SK-N-SH (cell line): ENCODE data around the gene GALR3. TPM values are rescaled to one million over a fixed set of nuclear protein-coding genes. Genes with fewer than 3 reads are reported as not detected.

Experiments
- CTCF ChIA-PET: fragments of 300-600, 350-600 bp; formaldehyde crosslinking; extraction: SDS; loops from one replicate; lab custom pipeline; 2021; lab: Yijun Ruan, JAX
- POLR2A ChIA-PET: fragments of 350-600 bp; sonication (Branson Sonifier 250); formaldehyde crosslinking; extraction: SDS; loops from one replicate; lab custom pipeline; 2020; ENCODE audit warnings: antibody characterized with exemption, inconsistent platforms; lab: Yijun Ruan, JAX
- DNase-seq: peaks from one replicate; pipeline ENCODE4 v3.0.0; 2012
- H2AFZ ChIP-seq: fragments of 200-600 bp; sonication (generic); 2 replicates; pipeline ENCODE4 v1.8.1; 2016; ENCODE audit warnings: antibody characterized with exemption, mild to moderate bottlenecking, low read depth
- H3F3A ChIP-seq: fragments of 200-600 bp; sonication (generic); replicated peaks from 2 replicates; pipeline ENCODE3; 2016; ENCODE audit warnings: antibody characterized with exemption, mild to moderate bottlenecking; ENCODE audit not compliant: insufficient read depth
- H3K27ac ChIP-seq, 2 experiments: fragments of 200-500 bp in 1 of 2; fragments of 200-600 bp in 1 of 2; sonication (Bioruptor generic) in 1 of 2; sonication (generic), shearing (Covaris generic) in 1 of 2; 2 replicates each; pipeline versions ENCODE4 v1.5.1 to v1.6.1; 2014 to 2016; ENCODE audit warnings: low read depth in 2 of 2, inconsistent platforms in 1 of 2, low read length in 1 of 2, mild to moderate bottlenecking in 1 of 2, mixed read lengths in 1 of 2
- H3K27me3 ChIP-seq: fragments of 200-600 bp; sonication (generic), shearing (Covaris generic); 2 replicates; pipeline ENCODE4 v1.6.1; 2016; ENCODE audit warnings: mixed run types; ENCODE audit not compliant: insufficient read depth
- H3K36me3 ChIP-seq, 2 experiments: fragments of 200-500 bp in 1 of 2; fragments of 200-600 bp in 1 of 2; sonication (Bioruptor generic) in 1 of 2; sonication (generic) in 1 of 2; replicated peaks in 1 of 2; 2 replicates each; pipeline versions ENCODE3 to v1.5.1; 2014 to 2016; ENCODE audit warnings: low read length in 1 of 2, mild to moderate bottlenecking in 1 of 2; ENCODE audit not compliant: insufficient read depth in 2 of 2, control insufficient read depth in 1 of 2
- H3K4me1 ChIP-seq, 2 experiments: fragments of 200-500 bp in 1 of 2; fragments of 200-600 bp in 1 of 2; sonication (Bioruptor generic) in 1 of 2; sonication (generic), shearing (Covaris generic) in 1 of 2; 2 replicates each; pipeline versions ENCODE4 v1.5.1 to v1.6.1; 2014 to 2016; ENCODE audit warnings: low read depth in 1 of 2, low read length in 1 of 2, mixed run types in 1 of 2; ENCODE audit not compliant: insufficient read depth in 2 of 2, control insufficient read depth in 1 of 2
- H3K4me2 ChIP-seq: fragments of 200-600 bp; sonication (generic), shearing (Covaris generic); 2 replicates; pipeline ENCODE4 v1.6.1; 2017; ENCODE audit warnings: mixed run types
- H3K4me3 ChIP-seq, 2 experiments: fragments of 200-500 bp in 1 of 2; fragments of 200-600 bp in 1 of 2; sonication (Bioruptor generic) in 1 of 2; sonication (generic), shearing (Covaris generic) in 1 of 2; 2 replicates each; pipeline versions ENCODE4 v1.5.1 to v1.8.1; 2014 to 2016; ENCODE audit warnings: low read depth in 2 of 2, inconsistent platforms in 1 of 2, low read length in 1 of 2, mild to moderate bottlenecking in 1 of 2, mixed read lengths in 1 of 2, moderate library complexity in 1 of 2
- H3K79me2 ChIP-seq: fragments of 200-600 bp; sonication (generic); 2 replicates; pipeline ENCODE4 v1.8.1; 2017; ENCODE audit warnings: mild to moderate bottlenecking; ENCODE audit not compliant: insufficient read depth
- H3K9ac ChIP-seq: fragments of 200-600 bp; sonication (generic); 2 replicates; pipeline ENCODE4 v1.6.1; 2017; ENCODE audit warnings: mixed run types
- H3K9me2 ChIP-seq: fragments of 200-600 bp; sonication (generic); 2 replicates; pipeline ENCODE4 v1.6.1; 2017; ENCODE audit warnings: mixed run types
- H3K9me3 ChIP-seq: fragments of 200-600 bp; sonication (generic); 2 replicates; pipeline ENCODE4 v1.6.1; 2017; ENCODE audit warnings: mixed run types, mild to moderate bottlenecking, moderate library complexity
- H4K20me1 ChIP-seq: fragments of 200-600 bp; sonication (generic); 2 replicates; pipeline ENCODE4 v1.6.1; 2017; ENCODE audit warnings: mild to moderate bottlenecking, mixed run types; ENCODE audit not compliant: insufficient read depth
- CHD2 ChIP-seq: fragments of 150-350 bp; IDR thresholded peaks from 2 replicates; pipeline ENCODE4 v1.6.1; 2018; ENCODE audit warnings: low read length; ENCODE audit not compliant: partially characterized antibody
- ELF1 ChIP-seq: IDR thresholded peaks from 2 replicates; pipeline ENCODE4 v1.4.0; 2012
- EP300 ChIP-seq, 2 experiments: IDR thresholded peaks; 2 replicates each; pipeline versions ENCODE4 v1.4.0 to v1.6.1; 2012; ENCODE audit warnings: borderline replicate concordance in 1 of 2, low read depth in 1 of 2, low read length in 1 of 2
- FOXJ3 ChIP-seq: sonication (generic); formaldehyde crosslinking; IDR thresholded peaks from 2 replicates; pipeline ENCODE4 v1.5.1; 2020; ENCODE audit warnings: mild to moderate bottlenecking, missing genetic modification reagents
- GABPA ChIP-seq: IDR thresholded peaks from 2 replicates; pipeline ENCODE4 v1.4.0; 2012; ENCODE audit warnings: low read depth, mild to moderate bottlenecking
- JUND ChIP-seq: IDR thresholded peaks from 2 replicates; pipeline ENCODE4 v1.4.0; 2012
- MEF2A ChIP-seq: IDR thresholded peaks from 2 replicates; pipeline ENCODE4 v1.4.0; 2012; ENCODE audit warnings: low read depth, borderline replicate concordance
- MXI1 ChIP-seq: IDR thresholded peaks from 2 replicates; pipeline ENCODE4 v1.6.1; 2012; ENCODE audit warnings: mild to moderate bottlenecking, low read depth, low read length, improper control_type of control experiment
- NRF1 ChIP-seq: IDR thresholded peaks from 2 replicates; pipeline ENCODE4 v1.6.1; 2012; ENCODE audit warnings: low read depth, mild to moderate bottlenecking, low read length
- RAD21 ChIP-seq: IDR thresholded peaks from 2 replicates; pipeline ENCODE4 v1.6.1; 2012; ENCODE audit warnings: mild to moderate bottlenecking, low read length
- RCOR1 ChIP-seq: fragments of 150-350 bp; IDR thresholded peaks from 2 replicates; pipeline ENCODE4 v1.6.1; 2017; ENCODE audit warnings: antibody characterized with exemption, low read length
- RFX5 ChIP-seq: IDR thresholded peaks from 2 replicates; pipeline ENCODE4 v1.6.1; 2012; ENCODE audit warnings: mild to moderate bottlenecking, improper control_type of control experiment, low read length
- RXRA ChIP-seq: IDR thresholded peaks from 2 replicates; pipeline ENCODE4 v1.4.0; 2012; ENCODE audit warnings: low read depth, mild to moderate bottlenecking, borderline replicate concordance
- SIN3A ChIP-seq: IDR thresholded peaks from 2 replicates; pipeline ENCODE4 v1.6.1; 2012; ENCODE audit warnings: low read depth, mild to moderate bottlenecking, low read length, moderate library complexity, borderline replicate concordance
- TAF1 ChIP-seq: IDR thresholded peaks from 2 replicates; pipeline ENCODE4 v1.6.1; 2012; ENCODE audit warnings: low read depth, mild to moderate bottlenecking, low read length, moderate library complexity, borderline replicate concordance
- TEAD4 ChIP-seq: IDR thresholded peaks from 2 replicates; pipeline ENCODE4 v1.4.0; 2012; ENCODE audit warnings: mild to moderate bottlenecking, borderline replicate concordance; ENCODE audit not compliant: insufficient read depth
- YY1 ChIP-seq: IDR thresholded peaks from 2 replicates; pipeline ENCODE4 v1.4.0; 2012; ENCODE audit warnings: low read depth, mild to moderate bottlenecking
- WGBS: methylation state at CpG from one replicate; pipeline ENCODE4 v1.1.6; 2017; ENCODE audit warnings: low lambda C conversion rate; 5-methylcytosine and 5-hydroxymethylcytosine counted together
- polyA plus RNA-seq, 3 experiments: library from polyadenylated mRNA; depleted of rRNA; stranded (reverse); fragments of >200 nt; gene quantifications; 2 replicates each; pipeline ENCODE4 v1.2.3, GENCODE V29; 2012
- TF ChIP-seq, protein P1 (sequence below): IDR thresholded peaks from 2 replicates; pipeline ENCODE4 v1.4.0; 2012; ENCODE audit warnings: low read depth
- TF ChIP-seq, protein P2 (sequence below): IDR thresholded peaks from 2 replicates; pipeline ENCODE4 v1.6.1; 2012; ENCODE audit warnings: mild to moderate bottlenecking, low read depth, low read length, moderate library complexity
- TF ChIP-seq, protein P3 (sequence below): IDR thresholded peaks from 2 replicates; pipeline ENCODE4; 2012

Gene GALR3
- polyA plus RNA-seq, 1 of the 3 experiments (the other 2 are of a cell fraction): not detected

DNA sequence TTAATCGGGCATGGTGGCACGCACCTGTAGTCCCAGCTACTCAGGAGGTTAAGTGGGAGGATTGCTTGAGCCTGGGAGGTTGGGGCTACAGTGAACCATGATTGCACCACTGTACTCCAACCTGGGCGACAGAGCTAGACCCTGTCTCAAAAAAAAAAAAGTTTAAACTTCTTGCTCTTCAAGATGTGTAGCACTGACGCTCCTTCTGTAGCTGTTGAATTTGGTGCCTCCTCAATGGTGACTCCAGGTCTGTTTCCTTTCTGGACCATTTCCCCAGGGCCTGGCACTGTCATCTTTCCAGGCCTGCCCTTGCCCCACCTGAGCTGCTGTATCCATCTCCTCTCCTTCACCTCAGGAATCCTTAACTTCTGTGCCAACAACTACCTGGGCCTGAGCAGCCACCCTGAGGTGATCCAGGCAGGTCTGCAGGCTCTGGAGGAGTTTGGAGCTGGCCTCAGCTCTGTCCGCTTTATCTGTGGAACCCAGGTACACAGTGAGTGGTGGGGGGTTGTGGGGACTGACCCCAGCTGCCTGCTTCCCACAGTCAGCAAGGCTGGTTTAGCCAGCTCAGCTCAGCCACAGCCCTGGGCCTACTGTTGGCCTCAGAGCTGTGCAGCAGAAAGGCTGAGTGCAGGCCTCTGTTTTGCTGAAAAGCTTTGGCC lies 13.4 kb upstream of the GALR3 start:
- peaks cover 22% of the 10 kb centered on the region for H3K79me2 ChIP-seq
- no peaks in the 10 kb centered on the region for H3K9me3 ChIP-seq
- DNase-seq: no peak
- no peaks in the 10 kb centered on the region for H3K27me3 ChIP-seq
- H3K27ac ChIP-seq: no peak overlapping the region
- 0 out of 2 replicates have a peak overlapping the region, but pooled peaks have one; percentile 1 for H3K4me2 ChIP-seq
- TF ChIP-seq CHD2: no peak
- TF ChIP-seq JUND: no peak
- no peak for TF ChIP-seq FOXJ3 (CRISPR knock-in tag)
- no peak for TF ChIP-seq EP300 (IDR thresholded peaks at IDR 0.05; ENCODE audit: borderline replicate concordance in 1 of 2, low read depth in 1 of 2, low read length in 1 of 2)
- TF ChIP-seq, protein P1, sequence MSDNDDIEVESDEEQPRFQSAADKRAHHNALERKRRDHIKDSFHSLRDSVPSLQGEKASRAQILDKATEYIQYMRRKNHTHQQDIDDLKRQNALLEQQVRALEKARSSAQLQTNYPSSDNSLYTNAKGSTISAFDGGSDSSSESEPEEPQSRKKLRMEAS: no peak
- no peak for TF ChIP-seq SIN3A
- TF ChIP-seq RXRA: no peak
- no peak for TF ChIP-seq GABPA
- no peak for TF ChIP-seq ELF1
- no peak for TF ChIP-seq RAD21
- TF ChIP-seq, protein P2, sequence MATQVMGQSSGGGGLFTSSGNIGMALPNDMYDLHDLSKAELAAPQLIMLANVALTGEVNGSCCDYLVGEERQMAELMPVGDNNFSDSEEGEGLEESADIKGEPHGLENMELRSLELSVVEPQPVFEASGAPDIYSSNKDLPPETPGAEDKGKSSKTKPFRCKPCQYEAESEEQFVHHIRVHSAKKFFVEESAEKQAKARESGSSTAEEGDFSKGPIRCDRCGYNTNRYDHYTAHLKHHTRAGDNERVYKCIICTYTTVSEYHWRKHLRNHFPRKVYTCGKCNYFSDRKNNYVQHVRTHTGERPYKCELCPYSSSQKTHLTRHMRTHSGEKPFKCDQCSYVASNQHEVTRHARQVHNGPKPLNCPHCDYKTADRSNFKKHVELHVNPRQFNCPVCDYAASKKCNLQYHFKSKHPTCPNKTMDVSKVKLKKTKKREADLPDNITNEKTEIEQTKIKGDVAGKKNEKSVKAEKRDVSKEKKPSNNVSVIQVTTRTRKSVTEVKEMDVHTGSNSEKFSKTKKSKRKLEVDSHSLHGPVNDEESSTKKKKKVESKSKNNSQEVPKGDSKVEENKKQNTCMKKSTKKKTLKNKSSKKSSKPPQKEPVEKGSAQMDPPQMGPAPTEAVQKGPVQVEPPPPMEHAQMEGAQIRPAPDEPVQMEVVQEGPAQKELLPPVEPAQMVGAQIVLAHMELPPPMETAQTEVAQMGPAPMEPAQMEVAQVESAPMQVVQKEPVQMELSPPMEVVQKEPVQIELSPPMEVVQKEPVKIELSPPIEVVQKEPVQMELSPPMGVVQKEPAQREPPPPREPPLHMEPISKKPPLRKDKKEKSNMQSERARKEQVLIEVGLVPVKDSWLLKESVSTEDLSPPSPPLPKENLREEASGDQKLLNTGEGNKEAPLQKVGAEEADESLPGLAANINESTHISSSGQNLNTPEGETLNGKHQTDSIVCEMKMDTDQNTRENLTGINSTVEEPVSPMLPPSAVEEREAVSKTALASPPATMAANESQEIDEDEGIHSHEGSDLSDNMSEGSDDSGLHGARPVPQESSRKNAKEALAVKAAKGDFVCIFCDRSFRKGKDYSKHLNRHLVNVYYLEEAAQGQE: no peak
- TF ChIP-seq TEAD4: no peak
- TF ChIP-seq RCOR1: no peak
- no peak for TF ChIP-seq MEF2A
- TF ChIP-seq, protein P3, sequence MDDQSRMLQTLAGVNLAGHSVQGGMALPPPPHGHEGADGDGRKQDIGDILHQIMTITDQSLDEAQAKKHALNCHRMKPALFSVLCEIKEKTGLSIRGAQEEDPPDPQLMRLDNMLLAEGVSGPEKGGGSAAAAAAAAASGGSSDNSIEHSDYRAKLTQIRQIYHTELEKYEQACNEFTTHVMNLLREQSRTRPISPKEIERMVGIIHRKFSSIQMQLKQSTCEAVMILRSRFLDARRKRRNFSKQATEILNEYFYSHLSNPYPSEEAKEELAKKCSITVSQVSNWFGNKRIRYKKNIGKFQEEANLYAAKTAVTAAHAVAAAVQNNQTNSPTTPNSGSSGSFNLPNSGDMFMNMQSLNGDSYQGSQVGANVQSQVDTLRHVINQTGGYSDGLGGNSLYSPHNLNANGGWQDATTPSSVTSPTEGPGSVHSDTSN: no peak
- TF ChIP-seq RFX5: no peak
- TF ChIP-seq YY1: no peak
- TF ChIP-seq TAF1: no peak
- no peak for TF ChIP-seq NRF1
- no peak for TF ChIP-seq MXI1
- ChIA-PET POLR2A (no interaction called here), CTCF (interaction anchor here (1.2 to 3.8 kb wide), 5 partner anchors 7 to 96 kb away, joined by 3 to 34 read pairs (median 5); partner anchors contain the start of gene MICALL1)
- WGBS: 100% methylated on average over 4 of the region's 5 CpGs
- H3K4me3 ChIP-seq: no peak overlapping the region
- no peaks in the 10 kb centered on the region; the same call in 1 of the 2 replicates for H4K20me1 ChIP-seq
- H3K9me2 ChIP-seq: no peaks in the 10 kb centered on the region
- peaks cover 0 to 3% of the 10 kb centered on the region in 2 experiments for H3K36me3 ChIP-seq
- H3K4me1 ChIP-seq: peaks cover 0 to 20% of the 10 kb centered on the region in 2 experiments; a peak in 2 of 4 replicates
- no peak overlapping the region for H2AFZ ChIP-seq
- H3F3A ChIP-seq: peaks cover 17% of the 10 kb centered on the region
- no peak overlapping the region for H3K9ac ChIP-seq
